SK-N-MC (cell line): ENCODE measurements around the gene RASGRP3.

Experiments
- EZH2 ChIP-seq: fragments of 200-600 bp; sonication (generic); IDR thresholded peaks from one replicate; pipeline ENCODE4 v1.6.1; 2017; ENCODE audit warnings: antibody characterized with exemption
- POLR2AphosphoS5 ChIP-seq: IDR thresholded peaks from 2 replicates; pipeline ENCODE4 v1.6.1; 2012; ENCODE audit warnings: mild to moderate bottlenecking, low read depth, low read length, borderline replicate concordance

DNA sequence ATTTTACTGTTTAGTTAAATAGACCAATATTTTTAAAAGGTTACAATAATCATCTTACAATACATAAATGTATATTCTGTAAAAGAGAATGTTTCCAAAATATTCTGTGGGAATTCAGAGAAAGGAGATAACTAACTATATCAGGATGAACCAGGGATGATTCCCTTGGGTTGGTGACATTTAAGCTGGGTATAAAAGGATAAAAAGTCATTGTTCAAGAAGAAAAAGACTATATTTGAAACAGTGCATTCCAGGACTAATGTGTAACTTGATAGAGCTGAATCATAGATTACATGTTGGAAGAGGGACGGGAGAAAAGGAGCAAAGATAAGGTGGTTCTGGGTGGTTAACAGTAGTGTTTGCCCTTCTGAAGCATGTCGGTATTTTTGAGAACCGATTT, 10.1 kb downstream of the RASGRP3 start:
- no peak for TF ChIP-seq EZH2
- TF ChIP-seq POLR2AphosphoS5, result no peak
